GM18508 (cell line): ENCODE results near the gene PCSK6.

Source experiments
- ATAC-seq: cut with Tn5 transposase; IDR thresholded peaks from one replicate; pipeline ENCODE4 v1.9.1; 2021; ENCODE audit warnings: moderate number of reproducible peaks; ENCODE audit not compliant: insufficient read depth, unreplicated experiment

The PCSK6 gene

GRCh38 chr15:101323793-101324523 is 165.5 kb downstream of the PCSK6 start:
- ATAC-seq, result no peak

- no peak for ATAC-seq
These were observed 166.5 kb downstream of the PCSK6 start for GRCh38 chr15:101322854-101323477.

GRCh38 chr15:101322016-101322695 is 167.4 kb downstream of the PCSK6 start:
- ATAC-seq, result no peak

GRCh38 chr15:101320501-101321052 is 168.9 kb downstream of the PCSK6 start:
- ATAC-seq, result no peak

GRCh38 chr15:101318839-101319238 is 170.7 kb downstream of the PCSK6 start:
- ATAC-seq, result no peak

- ATAC-seq, result no peak
These were observed 171.2 kb downstream of the PCSK6 start for GRCh38 chr15:101318147-101318819.

GRCh38 chr15:101317336-101317872 is 172.1 kb downstream of the PCSK6 start:
- ATAC-seq, result no peak

- no peak for ATAC-seq
These were observed 173.0 kb downstream of the PCSK6 start for GRCh38 chr15:101316529-101316928.

- no peak for ATAC-seq
These were observed 173.8 kb downstream of the PCSK6 start for GRCh38 chr15:101315736-101316135.

GRCh38 chr15:101314336-101315125 is 175.0 kb downstream of the PCSK6 start:
- ATAC-seq, result no peak

GRCh38 chr15:101313041-101313761 is 176.3 kb downstream of the PCSK6 start:
- ATAC-seq, result no peak

GRCh38 chr15:101310508-101310907 is 179.0 kb downstream of the PCSK6 start:
- no peak for ATAC-seq

- ATAC-seq, result no peak
These were observed 179.4 kb downstream of the PCSK6 start for GRCh38 chr15:101310161-101310480.

- no peak for ATAC-seq
These were observed 179.9 kb downstream of the PCSK6 start for GRCh38 chr15:101309436-101310160.

GRCh38 chr15:101308604-101309435 is 180.7 kb downstream of the PCSK6 start:
- no peak for ATAC-seq

- no peak for ATAC-seq
These were observed 181.5 kb downstream of the PCSK6 start for GRCh38 chr15:101307897-101308603.
